ENCODE data around the gene ZNF226. TPM values are rescaled to one million over a fixed set of nuclear protein-coding genes. Genes with fewer than 3 reads are reported as not detected.
"Not testable (repeated sequence)": the region's sequence is repeated elsewhere in the genome, so short reads cannot be mapped to it uniquely, and the experiment has no call there.

ZNF226 gene
- 10 to 100 TPM; 26.0 to 38.5 (median 30.8) TPM for polyA plus RNA-seq (ENCODE audit: low read depth in 6 of 6)

DNA sequence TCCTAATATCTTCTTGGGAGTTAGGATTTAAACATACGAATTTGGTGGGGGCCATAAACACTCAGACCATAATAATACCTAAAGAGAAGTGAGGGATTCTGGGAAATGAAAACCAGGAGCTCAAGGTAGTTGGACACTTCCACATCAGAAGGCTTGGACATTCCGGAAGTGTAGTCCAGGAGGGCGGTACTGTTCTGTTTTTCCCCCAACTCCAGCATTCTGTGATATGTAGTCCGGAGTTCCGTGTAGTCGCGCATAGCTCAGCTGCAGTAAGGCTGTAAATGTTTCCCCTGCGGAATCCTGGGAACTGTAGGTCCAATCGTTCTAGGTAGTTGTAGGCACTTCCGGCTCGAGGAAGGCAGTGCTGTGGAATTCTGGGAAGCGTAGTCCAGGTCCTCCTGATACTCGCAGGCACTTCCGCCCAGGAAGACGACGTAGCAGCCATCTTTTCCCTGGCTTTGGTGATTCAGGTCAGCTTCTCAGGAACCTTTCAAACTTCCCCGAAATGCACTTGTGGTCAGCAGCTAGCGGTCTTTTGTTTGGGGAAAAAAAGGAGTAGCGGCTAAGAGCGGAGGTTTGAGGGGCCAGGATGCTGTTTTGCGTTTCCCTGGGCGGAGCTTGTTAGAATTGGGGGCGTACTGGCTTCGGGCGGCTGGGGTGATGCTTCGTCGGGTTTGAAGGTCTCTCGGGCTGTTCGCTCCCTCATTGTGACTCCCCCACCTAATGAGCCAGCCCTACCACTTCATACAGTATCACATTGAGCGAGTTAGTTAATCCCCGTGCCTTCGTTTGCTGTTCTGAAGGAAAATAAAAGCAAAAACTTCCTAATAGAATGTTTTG lies at the start of gene ZNF226:
ZNF226 (plus strand) TSS at position 428 of the 840 bp plus-strand sequence. CDS start 4,981 bp downstream, outside the sequence.
- Mint-ChIP-seq H3K27me3 (no peaks in the 10 kb centered on the region), H3K9me3 (peaks cover 4 to 55% (median 44%) of the 10 kb centered on the region in 7 donors), H3K4me3 (peak within 1 kb of the TSS; percentile 98 to 100 (median 99)), H3K4me1 (peaks cover 27 to 40% (median 32%) of the 10 kb centered on the region in 3 donors), H3K27ac (peak within 1 kb of the TSS; percentile 87 to 98 (median 97)), H3K36me3 (peaks cover 17 to 24% of the 10 kb centered on the region in 2 donors)
- peak; percentile 68 for DNase-seq
- peak; percentile 94 to 95 for ATAC-seq (ENCODE audit: low read depth in 2 of 2)

- H3K9me3 Mint-ChIP-seq = peaks cover 16 to 47% (median 36%) of the 10 kb centered on the region in 7 donors
- not testable (repeated sequence) for ATAC-seq (ENCODE audit: low read depth in 2 of 2); H3K4me3 Mint-ChIP-seq; H3K27ac Mint-ChIP-seq; H3K27me3 Mint-ChIP-seq; DNase-seq
- peaks cover 78% of the 10 kb centered on the region in 2 donors for H3K36me3 Mint-ChIP-seq
- H3K4me1 Mint-ChIP-seq = peaks cover 0 to 24% (median 10%) of the 10 kb centered on the region in 3 donors
Measured at GRCh38 chr19:44121162-44121561, 43.7 kb upstream of the ZNF226 start.

- no peaks in the 10 kb centered on the region for H3K4me1 Mint-ChIP-seq
- no peak overlapping the region for H3K27ac Mint-ChIP-seq
- H3K4me3 Mint-ChIP-seq = no peak overlapping the region
- peaks cover 15 to 24% of the 10 kb centered on the region in 2 donors for H3K36me3 Mint-ChIP-seq
- DNase-seq (no peak), ATAC-seq (ENCODE audit: low read depth in 2 of 2) (no peak)
- peaks cover 5 to 32% (median 10%) of the 10 kb centered on the region in 7 donors for H3K9me3 Mint-ChIP-seq
- H3K27me3 Mint-ChIP-seq = peaks cover 0 to 8% (median 7%) of the 10 kb centered on the region in 3 donors
Measured at GRCh38 chr19:44131955-44132354, 32.9 kb upstream of the ZNF226 start.

- H3K27ac Mint-ChIP-seq = peak within 1 kb of the TSS; percentile 62 to 97 (median 94)
- H3K36me3 Mint-ChIP-seq = peaks cover 6 to 21% of the 10 kb centered on the region in 2 donors
- peak; percentile 91 for ATAC-seq (ENCODE audit: low read depth in 2 of 2)
- peaks cover 0 to 7% (median 6%) of the 10 kb centered on the region in 3 donors for H3K27me3 Mint-ChIP-seq
- H3K4me3 Mint-ChIP-seq = peak within 1 kb of the TSS; percentile 94 to 99 (median 98)
- peaks cover 0 to 4% (median 0%) of the 10 kb centered on the region in 7 donors for H3K9me3 Mint-ChIP-seq
- peak; percentile 61 for DNase-seq
- peaks cover 18 to 24% (median 19%) of the 10 kb centered on the region in 3 donors for H3K4me1 Mint-ChIP-seq
Measured at GRCh38 chr19:44141191-44142058, 23.5 kb upstream of the ZNF226 start, which contains the start of gene ZNF234. ZNF234 (plus strand) TSS chr19:44141554; CDS start chr19:44144633, 3,079 bp downstream.

GRCh38 chr19:44142059-44142433 lies 22.9 kb upstream of the ZNF226 start:
- Mint-ChIP-seq H3K36me3 (peaks cover 6 to 21% of the 10 kb centered on the region in 2 donors), H3K27me3 (peaks cover 0 to under 1% (median 0%) of the 10 kb centered on the region in 3 donors), H3K4me1 (peaks cover 18 to 24% (median 19%) of the 10 kb centered on the region in 3 donors), H3K27ac (peak overlapping the region in 5 of 6 donors; percentile 62 to 96 (median 94)), H3K4me3 (peak overlapping the region; percentile 94 to 99 (median 98)), H3K9me3 (peaks cover 0 to 3% (median 0%) of the 10 kb centered on the region in 7 donors)
- no peak for DNase-seq
- ATAC-seq (ENCODE audit: low read depth in 2 of 2) = no peak

DNA sequence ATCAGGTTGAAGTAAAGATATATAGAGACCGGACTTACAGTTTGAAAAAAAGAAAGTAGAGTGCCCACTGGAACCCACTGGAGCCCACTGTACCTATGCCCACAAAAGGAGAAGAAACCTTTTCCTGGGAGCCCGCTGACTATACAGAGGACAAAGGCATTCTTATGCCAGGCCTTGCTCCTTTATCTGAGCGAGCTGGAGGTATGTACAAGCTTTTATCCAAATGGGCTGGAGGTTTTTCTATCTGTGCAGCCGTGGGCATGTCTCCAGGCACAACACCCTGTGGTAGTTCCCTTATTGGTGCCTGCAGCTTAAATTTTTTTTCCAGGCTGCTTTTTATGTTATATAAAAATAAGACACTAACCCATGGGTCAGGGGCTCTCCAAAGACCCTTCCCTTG lies 15.1 kb upstream of the ZNF226 start:
- peaks cover 3 to 30% (median 13%) of the 10 kb centered on the region in 7 donors for H3K9me3 Mint-ChIP-seq
- H3K27ac Mint-ChIP-seq = no peak overlapping the region
- H3K36me3 Mint-ChIP-seq = peaks cover 64 to 78% of the 10 kb centered on the region in 2 donors
- ATAC-seq (ENCODE audit: low read depth in 2 of 2) (no peak), DNase-seq (no peak)
- H3K4me3 Mint-ChIP-seq = peak overlapping the region in 1 of 8 donors; percentile 60
- H3K27me3 Mint-ChIP-seq = no peaks in the 10 kb centered on the region
- no peaks in the 10 kb centered on the region for H3K4me1 Mint-ChIP-seq

DNA sequence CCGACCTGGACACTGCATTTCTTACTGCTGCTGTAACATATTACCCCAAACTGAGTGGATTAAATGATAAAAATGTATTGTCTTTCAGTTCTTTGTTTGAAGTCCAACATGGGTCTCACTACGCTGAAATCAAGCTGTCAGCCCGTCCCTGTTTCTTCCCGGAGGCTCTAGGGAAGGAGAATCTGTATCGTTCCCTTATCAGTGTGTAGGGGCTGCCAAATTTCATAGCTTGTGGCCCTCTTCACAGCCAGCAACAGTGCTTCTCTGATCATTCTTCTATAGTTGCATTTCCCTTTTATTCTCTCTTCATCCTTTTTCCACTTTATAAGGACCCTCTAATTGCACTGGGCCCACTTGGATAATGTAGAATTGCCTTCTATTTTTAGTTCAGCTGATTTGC lies 13.4 kb upstream of the ZNF226 start:
- DNase-seq = no peak
- no peak overlapping the region for H3K4me3 Mint-ChIP-seq
- no peaks in the 10 kb centered on the region for H3K4me1 Mint-ChIP-seq
- no peak for ATAC-seq (ENCODE audit: low read depth in 2 of 2)
- no peaks in the 10 kb centered on the region for H3K27me3 Mint-ChIP-seq
- H3K27ac Mint-ChIP-seq = no peak overlapping the region
- H3K36me3 Mint-ChIP-seq = peaks cover 71 to 73% of the 10 kb centered on the region in 2 donors
- H3K9me3 Mint-ChIP-seq = peaks cover 9 to 44% (median 24%) of the 10 kb centered on the region in 7 donors

- Mint-ChIP-seq H3K9me3 (peaks cover 22 to 82% (median 59%) of the 10 kb centered on the region in 7 donors), H3K4me1 (no peaks in the 10 kb centered on the region), H3K27ac (no peak overlapping the region), H3K36me3 (peaks cover 52 to 53% of the 10 kb centered on the region in 2 donors), H3K27me3 (no peaks in the 10 kb centered on the region), H3K4me3 (peak overlapping the region in 1 of 8 donors; percentile 29)
- DNase-seq = no peak
- ATAC-seq (ENCODE audit: low read depth in 2 of 2) = no peak
Measured at GRCh38 chr19:44156475-44156874, 8.4 kb upstream of the ZNF226 start.

- no peak overlapping the region for H3K27ac Mint-ChIP-seq
Measured at GRCh38 chr19:44163789-44164188, 1.1 kb upstream of the ZNF226 start.

GRCh38 chr19:44164327-44164672 lies 600 bp upstream of the ZNF226 start:
- Mint-ChIP-seq H3K36me3 (peaks cover 17 to 19% of the 10 kb centered on the region in 2 donors), H3K27me3 (no peaks in the 10 kb centered on the region), H3K4me1 (peaks cover 27 to 40% (median 32%) of the 10 kb centered on the region in 3 donors), H3K27ac (peak overlapping the region in 5 of 6 donors; percentile 87 to 98 (median 97)), H3K4me3 (peak overlapping the region; percentile 98 to 100 (median 99)), H3K9me3 (peaks cover 4 to 59% (median 46%) of the 10 kb centered on the region in 7 donors)
- no peak for ATAC-seq (ENCODE audit: low read depth in 2 of 2)
- no peak for DNase-seq

More at GRCh38 chr19:44163789-44164188, 1.1 kb upstream of the ZNF226 start:
- H3K4me1 Mint-ChIP-seq = peaks cover 27 to 40% (median 32%) of the 10 kb centered on the region in 3 donors
- H3K9me3 Mint-ChIP-seq = peaks cover 4 to 62% (median 46%) of the 10 kb centered on the region in 7 donors
- H3K4me3 Mint-ChIP-seq = peak overlapping the region in 3 of 8 donors; percentile 26 to 99 (median 98)
- DNase-seq (no peak), ATAC-seq (ENCODE audit: low read depth in 2 of 2) (no peak)
- peaks cover 14 to 15% of the 10 kb centered on the region in 2 donors for H3K36me3 Mint-ChIP-seq
- no peaks in the 10 kb centered on the region for H3K27me3 Mint-ChIP-seq

DNA sequence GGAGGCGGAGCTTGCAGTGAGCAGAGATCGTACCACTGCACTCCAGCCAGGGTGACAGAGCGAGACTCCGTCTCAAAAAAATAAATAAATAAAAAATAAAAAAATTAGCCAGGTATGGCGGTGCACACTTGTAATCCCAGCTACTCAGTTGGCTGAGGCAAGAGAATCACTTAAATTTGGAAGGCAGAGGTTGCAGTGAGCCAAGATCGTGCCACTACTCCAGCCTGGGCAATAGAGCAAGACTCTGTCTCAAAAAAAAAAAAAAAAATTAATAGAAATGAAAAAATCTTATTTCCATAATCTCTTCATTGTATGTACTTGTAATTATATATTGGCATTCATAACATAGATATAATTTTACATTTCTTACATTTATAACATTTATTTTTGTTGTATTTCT lies 5.8 kb downstream of the ZNF226 start:
- not testable (repeated sequence) for ATAC-seq (ENCODE audit: low read depth in 2 of 2); DNase-seq; H3K27me3 Mint-ChIP-seq; H3K4me3 Mint-ChIP-seq; H3K27ac Mint-ChIP-seq
- Mint-ChIP-seq H3K9me3 (peaks cover 10 to 65% (median 44%) of the 10 kb centered on the region in 7 donors), H3K36me3 (peaks cover 62 to 72% of the 10 kb centered on the region in 2 donors), H3K4me1 (peaks cover 10 to 25% (median 19%) of the 10 kb centered on the region in 3 donors)

- Mint-ChIP-seq H3K4me1 (no peaks in the 10 kb centered on the region), H3K27me3 (no peaks in the 10 kb centered on the region), H3K27ac (peak overlapping the region in 1 of 6 donors; percentile 45), H3K9me3 (peaks cover 22 to 89% (median 65%) of the 10 kb centered on the region in 7 donors), H3K36me3 (peaks cover 65% of the 10 kb centered on the region in 2 donors), H3K4me3 (peak overlapping the region in 1 of 8 donors; percentile 5)
- ATAC-seq (ENCODE audit: low read depth in 2 of 2) (no peak), DNase-seq (no peak)
Measured at GRCh38 chr19:44176590-44176989, 11.7 kb downstream of the ZNF226 start.

GRCh38 chr19:44180968-44181367 lies 16.1 kb downstream of the ZNF226 start:
- ATAC-seq (ENCODE audit: low read depth in 2 of 2) = no peak
- H3K36me3 Mint-ChIP-seq = peaks cover 32 to 38% of the 10 kb centered on the region in 2 donors
- peaks cover 21 to 85% (median 56%) of the 10 kb centered on the region in 7 donors for H3K9me3 Mint-ChIP-seq
- H3K27me3 Mint-ChIP-seq = no peaks in the 10 kb centered on the region
- no peaks in the 10 kb centered on the region for H3K4me1 Mint-ChIP-seq
- no peak overlapping the region for H3K27ac Mint-ChIP-seq
- no peak for DNase-seq
- no peak overlapping the region for H3K4me3 Mint-ChIP-seq

Data from naive B cell (primary cell).